NCI-H146 (cell line): ENCODE results near the gene NDUFAB1.
"Not testable (repeated sequence)": the region's sequence is repeated elsewhere in the genome, so short reads cannot be mapped to it uniquely, and the experiment has no call there.

Source experiments
- DNase-seq: peaks from one replicate; lab custom pipeline; 2025; lab: John Stamatoyannopoulos, UW

NDUFAB1 gene

GRCh38 chr16:23554536-23554935, 41.6 kb downstream of the NDUFAB1 start:
- no peak for DNase-seq

- DNase-seq = no peak
Measured at GRCh38 chr16:23552161-23552560, 44.0 kb downstream of the NDUFAB1 start.

DNA sequence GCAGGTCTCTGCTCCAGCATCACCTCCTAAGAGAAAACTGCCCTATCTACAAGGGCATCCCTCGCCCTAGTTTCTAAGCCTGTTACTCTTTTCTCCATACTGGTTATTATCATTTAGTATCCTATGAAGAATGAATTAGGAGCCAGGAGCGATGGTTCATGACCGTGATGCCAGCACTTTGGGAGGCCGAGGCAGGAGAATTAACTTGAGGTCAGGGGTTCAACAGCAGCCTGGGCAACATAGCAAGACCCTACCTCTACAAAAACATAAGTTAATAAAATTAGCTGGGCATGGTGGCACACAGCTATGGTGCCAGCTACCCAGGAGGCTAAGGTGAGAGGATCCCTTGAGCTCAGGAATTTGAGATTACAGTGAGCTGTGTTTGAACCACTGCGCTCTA, 46.2 kb downstream of the NDUFAB1 start:
- no peak for DNase-seq

DNA sequence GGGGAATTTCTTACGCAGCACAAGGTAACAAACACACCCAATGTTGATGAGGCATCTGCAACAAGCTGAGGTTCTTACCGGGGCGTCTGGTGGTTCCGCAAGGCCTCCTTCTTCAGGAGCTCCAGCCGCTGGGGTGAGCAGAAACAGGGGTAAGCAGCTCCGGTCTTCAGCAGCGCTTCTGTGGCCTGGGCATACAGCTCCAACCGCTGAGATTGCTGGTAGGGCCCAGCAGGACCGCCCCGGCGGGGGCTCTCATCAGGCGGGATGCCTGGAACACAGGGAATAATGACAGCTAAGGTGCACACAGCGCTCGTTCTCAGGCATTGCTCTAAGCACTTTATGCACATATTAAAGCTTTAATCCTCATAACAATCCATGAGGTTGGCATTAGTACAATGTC, 51.7 kb downstream of the NDUFAB1 start:
- no peak for DNase-seq

- DNase-seq = not testable (repeated sequence)
Measured at GRCh38 chr16:23540817-23541178, 55.3 kb downstream of the NDUFAB1 start.

- DNase-seq = no peak
Measured at GRCh38 chr16:23539984-23540816, 55.9 kb downstream of the NDUFAB1 start.

- no peak for DNase-seq
Measured at GRCh38 chr16:23538919-23539278, 57.2 kb downstream of the NDUFAB1 start.

GRCh38 chr16:23537390-23537789, 58.7 kb downstream of the NDUFAB1 start:
- DNase-seq = no peak

- no peak for DNase-seq
Measured at GRCh38 chr16:23535901-23536300, 60.2 kb downstream of the NDUFAB1 start.

GRCh38 chr16:23534868-23535860, 61.0 kb downstream of the NDUFAB1 start:
- DNase-seq = no peak

DNA sequence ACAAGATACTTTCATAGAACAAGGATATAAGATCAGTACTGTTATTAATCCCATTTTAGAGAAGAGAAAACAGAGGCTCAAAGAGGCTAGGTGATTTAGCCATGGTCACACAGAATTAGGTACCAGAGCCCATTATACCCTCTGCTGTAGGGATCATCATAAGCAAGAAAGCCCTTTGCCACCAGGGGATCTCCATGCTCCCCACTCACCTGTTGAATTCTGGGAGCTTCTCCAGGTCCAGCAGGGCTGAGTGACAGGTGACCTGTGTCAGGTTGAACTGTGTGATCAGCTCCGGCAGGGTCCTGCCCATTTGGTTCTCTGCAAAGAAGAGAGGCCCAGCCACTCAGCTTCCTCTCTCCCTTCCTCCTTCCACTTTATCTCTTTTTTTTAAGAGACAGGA, 63.7 kb downstream of the NDUFAB1 start:
- DNase-seq = no peak
